GM23338 (cell line): ENCODE measurements around the gene PRKCH. TPM values are rescaled to one million over a fixed set of nuclear protein-coding genes. Genes with fewer than 3 reads are reported as not detected.

Experiments
- ATAC-seq: fragments of 200-7000 bp; cut with Tn5 transposase; 3 replicates; pipeline ENCODE4 v1.9.1; 2020
- DNase-seq: peaks from one replicate; pipeline ENCODE4 v3.0.0-alpha.2; 2015; ENCODE audit warnings: low spot score
- H2AFZ ChIP-seq: fragments of 200-600 bp; sonication (generic); 2 replicates; pipeline ENCODE4 v1.8.0; 2016; ENCODE audit warnings: antibody characterized with exemption, mild to moderate bottlenecking, moderate library complexity
- H3F3A ChIP-seq: fragments of 200-600 bp; sonication (generic); replicated peaks from 2 replicates; pipeline ENCODE4 v1.8.0; 2017; ENCODE audit warnings: antibody characterized with exemption, mixed run types, low read depth
- H3K27ac ChIP-seq: fragments of 200-600 bp; sonication (generic); 2 replicates; pipeline ENCODE4 v1.6.1; 2016; ENCODE audit warnings: low read depth
- H3K27me3 ChIP-seq: fragments of 200-600 bp; sonication (generic); 2 replicates; pipeline ENCODE4 v1.8.0; 2016; ENCODE audit warnings: mild to moderate bottlenecking, mixed run types, moderate library complexity; ENCODE audit not compliant: insufficient read depth
- H3K36me3 ChIP-seq: fragments of 200-600 bp; sonication (generic); 2 replicates; pipeline ENCODE4 v1.8.0; 2016; ENCODE audit warnings: mild to moderate bottlenecking; ENCODE audit not compliant: insufficient read depth
- H3K4me1 ChIP-seq: fragments of 200-600 bp; sonication (generic); 2 replicates; pipeline ENCODE4 v1.8.0; 2016; ENCODE audit warnings: mild to moderate bottlenecking, moderate library complexity; ENCODE audit not compliant: insufficient read depth
- H3K4me2 ChIP-seq: fragments of 200-600 bp; sonication (generic); 2 replicates; pipeline ENCODE4 v1.7.1; 2017; ENCODE audit warnings: mixed run types
- H3K4me3 ChIP-seq: fragments of 200-600 bp; sonication (generic); 2 replicates; pipeline ENCODE4 v1.6.1; 2016; ENCODE audit warnings: mixed run types
- H3K79me2 ChIP-seq: fragments of 200-600 bp; sonication (generic); replicated peaks from 2 replicates; pipeline ENCODE4 v1.8.0; 2017; ENCODE audit warnings: mild to moderate bottlenecking; ENCODE audit not compliant: insufficient read depth
- H3K9me2 ChIP-seq: fragments of 200-600 bp; sonication (generic); 2 replicates; pipeline ENCODE4 v1.8.0; 2017; ENCODE audit not compliant: insufficient read depth
- H4K20me1 ChIP-seq: fragments of 200-600 bp; sonication (generic); replicated peaks from 2 replicates; pipeline ENCODE4 v1.8.0; 2017; ENCODE audit warnings: mild to moderate bottlenecking; ENCODE audit not compliant: insufficient read depth
- H3K27ac Mint-ChIP-seq: 2 replicates; pipeline ENCODE4 v1.8.0; 2020; ENCODE audit warnings: inconsistent platforms, mild to moderate bottlenecking, moderate library complexity, mixed read lengths
- H3K27me3 Mint-ChIP-seq: 3 replicates; pipeline ENCODE4 v1.8.0; 2022; ENCODE audit warnings: low read depth, mild to moderate bottlenecking, moderate library complexity, mixed read lengths, inconsistent platforms; ENCODE audit not compliant: insufficient read depth, poor library complexity
- H3K36me3 Mint-ChIP-seq: 3 replicates; pipeline ENCODE4 v1.8.0; 2021; ENCODE audit warnings: low read depth, mild to moderate bottlenecking, inconsistent platforms, moderate library complexity, mixed read lengths
- H3K4me1 Mint-ChIP-seq: 3 replicates; pipeline ENCODE4 v1.8.0; 2020; ENCODE audit warnings: mild to moderate bottlenecking, inconsistent platforms, mixed read lengths
- H3K4me3 Mint-ChIP-seq: 3 replicates; pipeline ENCODE4 v1.8.0; 2021; ENCODE audit warnings: moderate library complexity, mild to moderate bottlenecking, inconsistent platforms, mixed read lengths
- H3K9me3 Mint-ChIP-seq: 3 replicates; pipeline ENCODE4 v1.8.0; 2020; ENCODE audit warnings: moderate library complexity, mild to moderate bottlenecking, inconsistent platforms, mixed read lengths
- CREB1 ChIP-seq: fragments of 250-450 bp; sonication (Bioruptor Pico); IDR thresholded peaks from 2 replicates; pipeline ENCODE4 v1.5.0; 2020; ENCODE audit warnings: low read depth, mild to moderate bottlenecking, moderate library complexity
- EZH2 ChIP-seq: fragments of 200-600 bp; sonication (generic); IDR thresholded peaks from one replicate; pipeline ENCODE4 v1.8.0; 2017; ENCODE audit warnings: antibody characterized with exemption, mild to moderate bottlenecking, low read depth; ENCODE audit not compliant: unreplicated experiment
- EZH2phosphoT487 ChIP-seq: fragments of 200-600 bp; sonication (generic); IDR thresholded peaks from one replicate; pipeline ENCODE4 v1.8.1; 2018; ENCODE audit warnings: antibody characterized with exemption; ENCODE audit not compliant: unreplicated experiment
- JUNB ChIP-seq: IDR thresholded peaks from one replicate; pipeline ENCODE4 v1.6.1; 2016; ENCODE audit warnings: antibody characterized with exemption; ENCODE audit not compliant: unreplicated experiment
- NANOG ChIP-seq: IDR thresholded peaks from 2 replicates; pipeline ENCODE4 v1.6.1; 2016; ENCODE audit warnings: antibody characterized with exemption, borderline replicate concordance
- POLR2AphosphoS5 ChIP-seq: IDR thresholded peaks from 2 replicates; pipeline ENCODE4 v1.6.1; 2016; ENCODE audit warnings: antibody characterized with exemption, low read depth
- STAT1 ChIP-seq: IDR thresholded peaks from one replicate; pipeline ENCODE4 v1.6.1; 2016; ENCODE audit warnings: antibody characterized with exemption; ENCODE audit not compliant: unreplicated experiment
- ZNF114 ChIP-seq: fragments of 250-450 bp; sonication (Bioruptor Pico); IDR thresholded peaks from 2 replicates; pipeline ENCODE4 v1.5.0; 2020; ENCODE audit warnings: mild to moderate bottlenecking, moderate library complexity
- ZNF331 ChIP-seq: fragments of 250-450 bp; sonication (Bioruptor Pico); IDR thresholded peaks from 2 replicates; pipeline ENCODE4 v1.5.0; 2020; ENCODE audit warnings: low read depth, mild to moderate bottlenecking, moderate library complexity
- polyA plus RNA-seq: library from polyadenylated mRNA; unstranded; fragments of >200 nt; fragmentation: Nextera tagmentation; extraction: Ambion mirVana; gene quantifications from 2 replicates; pipeline ENCODE4 v1.2.1, GENCODE V29; 2016
- total RNA-seq: library from RNA; depleted of rRNA; stranded (reverse); fragments of >200 nt; shearing (Covaris generic); gene quantifications from 2 replicates; pipeline ENCODE4 v1.2.3, GENCODE V29; 2014
- TF ChIP-seq, protein P1 (sequence below), 2 experiments: fragments of 200-600 bp in 1 of 2; sonication (generic) in 1 of 2; conservative IDR thresholded peaks; 2 replicates each; pipeline versions ENCODE4 v1.5.1 to v1.6.1; 2016 to 2017; ENCODE audit warnings: antibody characterized with exemption in 2 of 2, low read depth in 2 of 2, mild to moderate bottlenecking in 2 of 2, moderate library complexity in 1 of 2

PRKCH gene
- total and polyA plus RNA-seq, 2 experiments from 2014 or later = 5.4 to 10.1 TPM

DNA sequence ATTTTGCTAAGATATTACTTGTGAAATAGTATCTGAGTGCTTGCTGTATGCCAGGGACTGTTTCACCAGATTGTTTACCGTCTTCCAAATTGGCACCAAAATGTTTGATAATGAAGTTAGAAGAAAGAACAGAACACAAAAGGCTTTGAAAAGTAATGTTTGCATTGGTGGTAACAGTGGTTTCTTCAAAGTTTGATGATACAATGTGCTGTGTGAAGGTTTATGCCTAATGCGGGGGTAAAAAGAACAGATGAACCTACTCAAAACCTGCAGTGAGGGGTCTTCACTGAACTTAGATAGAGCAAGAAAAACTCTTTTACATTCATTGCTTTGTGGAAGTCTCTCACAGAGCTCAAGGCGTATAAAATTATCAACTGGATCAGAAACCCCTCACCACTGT, 76.2 kb downstream of the PRKCH start:
- no peaks in the 10 kb centered on the region for H3K4me1 Mint-ChIP-seq
- Histone ChIP-seq H3K27ac (no peak overlapping the region), H3K4me3 (no peak overlapping the region), H3K79me2 (no peaks in the 10 kb centered on the region), H4K20me1 (no peaks in the 10 kb centered on the region), H3K36me3 (no peaks in the 10 kb centered on the region), H3K27me3 (no peaks in the 10 kb centered on the region), H3F3A (no peaks in the 10 kb centered on the region), H3K9me2 (no peaks in the 10 kb centered on the region), H2AFZ (no peak overlapping the region), H3K4me2 (no peak overlapping the region), H3K4me1 (no peaks in the 10 kb centered on the region)
- ATAC-seq (no peak), DNase-seq (no peak)
- H3K27ac Mint-ChIP-seq = no peak overlapping the region
- no peaks in the 10 kb centered on the region for H3K27me3 Mint-ChIP-seq
- no peaks in the 10 kb centered on the region for H3K36me3 Mint-ChIP-seq
- no peaks in the 10 kb centered on the region for H3K9me3 Mint-ChIP-seq
- no peak overlapping the region for H3K4me3 Mint-ChIP-seq
- TF ChIP-seq, protein P1, sequence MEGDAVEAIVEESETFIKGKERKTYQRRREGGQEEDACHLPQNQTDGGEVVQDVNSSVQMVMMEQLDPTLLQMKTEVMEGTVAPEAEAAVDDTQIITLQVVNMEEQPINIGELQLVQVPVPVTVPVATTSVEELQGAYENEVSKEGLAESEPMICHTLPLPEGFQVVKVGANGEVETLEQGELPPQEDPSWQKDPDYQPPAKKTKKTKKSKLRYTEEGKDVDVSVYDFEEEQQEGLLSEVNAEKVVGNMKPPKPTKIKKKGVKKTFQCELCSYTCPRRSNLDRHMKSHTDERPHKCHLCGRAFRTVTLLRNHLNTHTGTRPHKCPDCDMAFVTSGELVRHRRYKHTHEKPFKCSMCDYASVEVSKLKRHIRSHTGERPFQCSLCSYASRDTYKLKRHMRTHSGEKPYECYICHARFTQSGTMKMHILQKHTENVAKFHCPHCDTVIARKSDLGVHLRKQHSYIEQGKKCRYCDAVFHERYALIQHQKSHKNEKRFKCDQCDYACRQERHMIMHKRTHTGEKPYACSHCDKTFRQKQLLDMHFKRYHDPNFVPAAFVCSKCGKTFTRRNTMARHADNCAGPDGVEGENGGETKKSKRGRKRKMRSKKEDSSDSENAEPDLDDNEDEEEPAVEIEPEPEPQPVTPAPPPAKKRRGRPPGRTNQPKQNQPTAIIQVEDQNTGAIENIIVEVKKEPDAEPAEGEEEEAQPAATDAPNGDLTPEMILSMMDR (conservative IDR thresholded peaks at IDR 0.05; ENCODE audit: low read depth in 2 of 2) = no peak
- TF ChIP-seq POLR2AphosphoS5 (no peak), CREB1 (CRISPR knock-in tag) (no peak)

DNA sequence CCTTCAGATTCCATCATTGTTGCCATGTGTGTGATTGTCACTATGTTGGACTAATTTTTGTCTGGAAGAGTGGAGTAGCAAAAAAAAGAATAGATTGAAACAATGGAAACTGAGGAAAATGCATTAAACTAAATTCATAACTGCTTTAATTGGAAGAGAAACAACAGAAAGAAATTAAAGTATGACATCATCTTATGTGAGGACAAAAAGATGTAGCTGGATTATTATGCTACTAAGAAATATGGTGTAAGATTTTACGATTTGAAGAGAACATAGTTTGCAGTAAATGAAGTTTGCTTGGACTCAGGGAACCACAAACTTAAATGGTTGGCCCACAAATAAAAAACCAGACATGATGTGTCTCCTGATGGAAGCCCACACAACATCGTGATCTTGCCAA, 76.8 kb downstream of the PRKCH start:
- Mint-ChIP-seq H3K9me3 (no peaks in the 10 kb centered on the region), H3K4me3 (no peak overlapping the region), H3K27me3 (no peaks in the 10 kb centered on the region), H3K27ac (no peak overlapping the region), H3K4me1 (no peaks in the 10 kb centered on the region), H3K36me3 (no peaks in the 10 kb centered on the region)
- ATAC-seq (no peak), DNase-seq (no peak)
- Histone ChIP-seq H3K4me2 (no peak overlapping the region), H3K4me3 (no peak overlapping the region), H3K27ac (no peak overlapping the region), H3K27me3 (no peaks in the 10 kb centered on the region), H3K36me3 (no peaks in the 10 kb centered on the region), H2AFZ (no peak overlapping the region), H4K20me1 (no peaks in the 10 kb centered on the region), H3F3A (no peaks in the 10 kb centered on the region), H3K9me2 (no peaks in the 10 kb centered on the region), H3K79me2 (no peaks in the 10 kb centered on the region), H3K4me1 (no peaks in the 10 kb centered on the region)
- TF ChIP-seq ZNF331 (CRISPR knock-in tag) = no peak
- no peak for TF ChIP-seq ZNF114 (CRISPR knock-in tag)
- TF ChIP-seq, protein P1 (conservative IDR thresholded peaks at IDR 0.05; ENCODE audit: low read depth in 2 of 2) = no peak
- no peak for TF ChIP-seq EZH2phosphoT487
- TF ChIP-seq EZH2 = no peak

DNA sequence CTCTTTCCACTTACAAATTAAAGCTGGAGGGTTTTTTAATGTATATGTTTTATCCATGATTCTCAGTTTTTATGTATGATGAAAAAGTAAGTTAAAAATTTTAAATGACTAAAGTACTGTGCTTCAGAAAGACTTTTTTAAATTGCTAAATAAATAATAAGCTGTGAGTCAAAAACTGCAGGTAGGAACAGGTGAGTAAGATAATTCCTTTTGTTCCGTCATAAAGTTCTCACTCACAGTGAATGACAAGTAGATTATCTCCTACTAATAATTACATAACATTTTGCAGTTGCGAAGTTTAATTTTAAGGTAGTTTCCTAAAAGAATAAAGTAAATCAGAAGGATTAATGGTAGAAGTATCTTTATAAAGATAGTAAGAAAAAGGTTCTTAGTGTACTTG, 78.0 kb downstream of the PRKCH start:
- Histone ChIP-seq H3K36me3 (no peaks in the 10 kb centered on the region), H3K27ac (no peak overlapping the region), H3K4me1 (no peaks in the 10 kb centered on the region), H3K79me2 (no peaks in the 10 kb centered on the region), H3K27me3 (no peaks in the 10 kb centered on the region), H3K4me2 (no peak overlapping the region), H2AFZ (no peak overlapping the region), H4K20me1 (no peaks in the 10 kb centered on the region), H3K9me2 (no peaks in the 10 kb centered on the region), H3F3A (no peaks in the 10 kb centered on the region), H3K4me3 (no peak overlapping the region)
- DNase-seq (no peak), ATAC-seq (no peak)
- H3K9me3 Mint-ChIP-seq = no peaks in the 10 kb centered on the region
- H3K27ac Mint-ChIP-seq = no peak overlapping the region
- no peak overlapping the region for H3K4me3 Mint-ChIP-seq
- no peaks in the 10 kb centered on the region for H3K27me3 Mint-ChIP-seq
- H3K36me3 Mint-ChIP-seq = no peaks in the 10 kb centered on the region
- H3K4me1 Mint-ChIP-seq = no peaks in the 10 kb centered on the region
- TF ChIP-seq EZH2 (no peak), NANOG (no peak), STAT1 (no peak), JUNB (no peak)
- TF ChIP-seq, protein P1 (conservative IDR thresholded peaks at IDR 0.05; ENCODE audit: low read depth in 2 of 2) = no peak
